GM19023 (cell line): ENCODE measurements around the gene CCBE1.

Experiments used
- ATAC-seq: cut with Tn5 transposase; IDR thresholded peaks from one replicate; pipeline ENCODE4 v1.9.1; 2021; ENCODE audit warnings: mild to moderate bottlenecking, moderate library complexity; ENCODE audit not compliant: unreplicated experiment

The CCBE1 gene

DNA sequence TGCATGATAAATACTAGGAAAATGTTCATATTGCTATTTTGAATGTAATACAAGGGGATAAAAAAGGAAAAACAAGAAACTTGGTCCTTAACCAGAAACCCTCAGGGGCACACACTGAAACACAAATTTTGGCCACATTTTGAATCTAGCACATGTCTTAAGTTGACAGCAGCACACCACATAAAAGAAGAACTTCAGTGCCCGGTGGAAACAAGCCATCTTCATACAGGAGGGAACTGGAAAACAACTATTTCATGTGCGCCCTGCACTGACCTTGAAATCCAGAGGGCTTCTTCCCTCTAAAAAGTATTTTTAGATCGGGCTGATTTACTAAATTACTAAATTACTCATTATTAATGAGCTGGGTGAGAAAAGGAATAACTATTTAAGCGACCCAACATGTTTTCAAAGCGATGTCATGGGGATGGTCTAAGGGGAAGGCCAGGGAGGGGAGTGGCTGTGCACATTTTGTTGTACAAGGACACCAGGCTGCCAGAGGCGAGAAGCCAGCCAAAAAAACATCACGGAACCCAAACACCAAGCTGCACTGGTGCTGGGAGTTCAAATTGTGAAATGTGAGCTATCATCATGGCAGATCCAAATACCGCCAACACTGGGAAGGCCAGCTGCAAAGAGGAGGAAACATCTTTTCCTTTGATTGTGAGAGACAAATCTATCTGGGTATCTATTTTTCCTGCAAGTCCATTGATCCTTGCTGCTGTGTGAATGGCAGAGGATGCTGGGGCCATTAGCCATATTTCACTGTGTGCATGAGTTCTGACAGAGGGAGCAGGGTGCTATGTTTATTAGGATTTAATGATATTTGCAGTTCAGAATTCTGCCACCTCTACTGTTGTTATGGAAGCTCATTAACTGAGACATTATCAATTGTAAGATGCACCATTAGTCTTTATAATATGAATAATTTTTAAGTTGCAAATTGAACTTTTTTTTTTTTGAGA is 187.5 kb downstream of the CCBE1 start:
- no peak for ATAC-seq

DNA sequence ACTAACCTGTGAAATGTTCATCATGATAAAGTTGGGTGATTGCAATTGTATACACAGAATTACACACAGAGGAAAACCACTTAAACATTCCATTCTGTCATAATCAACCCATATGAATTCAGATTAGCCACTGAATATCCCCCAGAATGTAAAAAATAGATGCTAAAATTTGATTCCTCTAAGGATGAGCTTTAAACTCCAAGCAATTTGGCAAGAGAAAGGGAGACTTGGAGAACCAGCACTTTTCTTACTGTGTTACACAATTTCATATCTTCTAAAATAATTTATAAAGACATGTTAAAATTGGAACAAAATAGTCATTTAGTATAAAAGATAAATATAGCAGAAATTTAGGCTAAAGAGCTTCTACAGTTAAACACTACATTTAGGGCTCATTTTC is 191.9 kb downstream of the CCBE1 start:
- ATAC-seq = no peak

DNA sequence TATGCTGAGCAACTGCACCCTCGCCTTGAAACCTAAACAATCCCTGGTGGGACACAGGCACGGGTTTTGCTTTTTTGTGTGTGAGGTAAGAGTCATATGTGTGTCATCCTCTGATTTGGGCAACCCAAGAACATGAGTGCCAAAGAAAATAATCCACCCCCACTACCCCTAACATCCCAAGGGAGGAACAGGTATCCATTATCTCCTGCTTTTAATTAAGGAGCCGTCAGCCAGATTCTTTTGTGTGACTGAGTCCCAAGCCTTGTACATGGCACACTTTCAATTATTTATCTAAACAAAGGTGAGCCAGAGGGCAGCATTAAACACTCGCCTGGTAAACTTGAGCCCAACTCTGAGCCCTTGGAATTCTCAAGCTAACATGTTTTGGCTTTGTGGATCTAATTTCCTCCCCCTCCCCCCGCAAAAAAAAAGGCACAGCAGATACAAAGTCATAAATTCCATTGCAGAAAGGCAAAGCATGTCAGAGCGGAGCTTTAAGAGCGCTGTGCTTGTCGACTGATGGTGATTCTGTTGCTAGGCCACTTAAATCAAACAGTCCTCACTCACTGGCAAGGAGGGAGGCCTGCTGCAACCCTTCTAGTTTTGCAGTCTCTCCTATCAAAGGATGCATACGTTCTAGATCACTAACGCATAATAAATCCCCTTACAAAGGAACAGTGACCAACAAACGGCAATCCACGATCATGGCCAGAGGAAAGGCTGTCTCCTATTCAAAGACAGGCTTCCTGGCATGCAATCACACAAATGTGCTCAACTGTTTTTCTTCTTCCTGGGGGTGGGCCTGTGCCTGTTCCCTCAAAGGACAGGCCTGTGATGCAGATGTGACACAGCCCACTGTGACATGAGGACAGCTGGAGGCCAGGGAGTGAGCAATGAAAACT is 194.7 kb downstream of the CCBE1 start:
- ATAC-seq = no peak

DNA sequence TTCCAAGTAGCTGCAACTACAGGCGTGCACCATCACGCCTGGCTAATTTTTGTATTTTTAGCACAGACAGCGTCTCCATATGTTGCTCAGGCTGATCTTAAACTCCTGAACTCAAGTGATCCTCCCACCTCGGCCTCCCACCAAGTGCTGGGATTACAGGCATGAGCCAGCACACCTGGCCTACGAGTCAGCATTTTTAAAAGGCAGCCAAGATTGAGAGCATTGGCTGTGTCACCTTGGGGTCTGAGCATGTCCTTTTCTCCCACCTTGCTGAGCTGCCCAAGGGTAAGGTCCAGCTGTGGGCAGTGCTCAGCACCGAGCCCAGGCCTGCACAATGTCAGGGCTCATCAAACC is 195.3 kb downstream of the CCBE1 start:
- no peak for ATAC-seq

DNA sequence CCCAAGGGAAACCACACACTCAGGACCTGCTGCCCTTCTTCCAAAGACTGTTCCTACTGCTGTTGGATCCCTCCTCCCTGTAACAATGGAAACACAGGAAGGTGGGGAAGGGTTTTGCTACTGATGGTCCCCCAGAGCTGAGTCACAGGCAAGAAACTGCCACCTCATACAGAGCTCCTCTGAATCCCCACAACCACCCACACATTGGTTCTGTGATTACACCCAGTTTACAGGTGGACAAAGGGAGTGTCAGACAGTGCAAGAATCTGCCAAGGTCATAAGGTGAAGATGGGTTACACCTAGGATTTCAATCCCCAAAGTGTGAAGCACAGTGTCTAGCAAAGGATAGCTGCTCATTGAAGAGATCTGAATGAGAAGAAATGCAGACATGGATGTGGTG is 196.5 kb downstream of the CCBE1 start:
- ATAC-seq = no peak

DNA sequence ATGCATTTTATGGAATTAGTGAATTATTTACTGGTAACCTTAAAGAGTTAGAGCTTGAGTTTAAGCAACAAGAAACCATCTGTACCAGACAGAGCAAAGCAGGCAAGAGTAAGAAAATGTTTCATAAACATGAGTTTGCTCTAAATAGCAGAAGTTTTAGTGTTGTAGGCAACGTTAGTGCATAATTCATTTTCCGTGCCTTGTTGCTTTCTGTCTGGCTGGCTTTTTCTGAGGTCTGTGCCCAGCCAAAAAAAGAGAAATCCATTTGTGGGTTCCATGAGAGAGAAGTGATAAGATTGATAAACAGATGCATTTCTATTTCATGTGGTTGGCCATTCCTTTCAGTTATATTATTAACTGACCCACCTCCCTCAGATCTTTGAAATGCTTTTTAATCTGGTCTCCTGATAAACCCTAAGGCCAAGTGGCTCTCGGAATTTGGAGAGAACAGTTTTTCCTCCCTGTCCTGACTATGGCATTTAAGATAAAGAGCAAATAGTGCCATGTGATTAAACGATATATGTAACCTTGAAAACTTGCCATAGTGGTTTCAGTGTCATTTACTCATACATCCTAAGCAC is 198.6 kb downstream of the CCBE1 start:
- ATAC-seq = no peak

DNA sequence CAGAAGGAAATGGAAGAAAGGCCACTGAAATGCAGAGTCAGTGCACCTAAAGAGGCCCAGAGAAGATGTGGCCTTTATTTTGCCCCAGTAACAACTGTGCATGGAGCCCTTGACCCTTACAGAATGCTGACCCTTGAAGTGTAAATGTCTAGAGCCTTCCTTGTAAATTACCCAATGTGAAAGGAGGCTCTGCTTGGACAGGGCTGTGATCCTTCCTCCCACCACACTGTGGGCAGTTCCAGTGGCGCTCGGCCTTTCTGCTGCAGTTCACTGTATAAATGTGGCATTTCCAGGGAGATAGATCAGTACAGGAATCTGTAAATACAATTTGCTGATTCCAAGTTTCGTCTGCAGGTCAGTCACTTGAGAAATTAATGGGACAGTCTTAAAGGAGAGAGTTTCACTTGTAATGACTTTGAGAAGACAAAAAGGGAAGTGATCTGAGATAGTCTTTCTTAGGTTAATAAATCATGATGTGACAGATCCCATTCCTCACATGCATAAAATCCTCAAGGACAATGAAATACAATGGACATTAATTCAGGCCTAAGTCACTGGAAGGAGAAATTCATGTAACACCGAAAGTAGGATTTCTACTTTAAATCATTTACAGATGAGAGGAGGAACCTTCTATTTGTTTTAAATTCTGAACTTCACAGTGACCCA is 204.3 kb downstream of the CCBE1 start:
- ATAC-seq = no peak

DNA sequence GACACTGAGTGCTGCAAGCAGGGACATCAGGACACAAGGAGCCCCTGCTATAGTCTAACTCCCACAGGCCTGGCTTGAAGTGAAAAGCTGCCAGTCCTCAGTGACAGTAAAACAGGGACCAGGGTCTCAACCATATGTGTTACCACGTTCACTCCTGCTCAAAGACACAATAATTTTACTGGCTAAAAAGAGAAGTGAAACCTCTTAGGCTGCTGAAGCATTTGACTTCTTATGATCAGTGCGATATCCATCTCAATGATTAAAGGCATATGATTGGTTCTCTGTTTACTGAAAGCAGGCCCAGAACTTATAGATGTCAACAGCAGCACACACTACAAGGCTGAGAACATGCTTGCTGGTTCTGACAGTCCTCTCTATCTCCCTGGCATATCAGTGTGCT is 208.3 kb downstream of the CCBE1 start:
- ATAC-seq = no peak

DNA sequence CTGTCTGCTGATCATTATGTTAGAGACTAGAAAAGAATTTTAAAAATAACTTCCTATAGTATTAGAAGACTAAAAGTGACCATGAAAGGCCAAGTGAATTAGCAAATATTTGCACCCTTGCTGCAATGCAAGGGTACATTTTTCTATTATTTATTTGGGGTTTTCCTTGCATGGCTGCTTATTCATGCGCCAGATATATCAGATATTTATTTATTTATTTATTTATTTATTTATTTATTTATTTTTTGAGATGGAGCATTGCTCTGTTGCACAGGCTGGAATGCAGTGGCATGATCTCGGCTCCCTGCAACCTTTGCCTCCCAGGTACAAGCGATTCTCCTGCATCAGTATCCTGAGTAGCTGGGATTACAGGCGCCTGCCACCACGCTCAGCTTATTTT is 211.8 kb downstream of the CCBE1 start:
- no peak for ATAC-seq

DNA sequence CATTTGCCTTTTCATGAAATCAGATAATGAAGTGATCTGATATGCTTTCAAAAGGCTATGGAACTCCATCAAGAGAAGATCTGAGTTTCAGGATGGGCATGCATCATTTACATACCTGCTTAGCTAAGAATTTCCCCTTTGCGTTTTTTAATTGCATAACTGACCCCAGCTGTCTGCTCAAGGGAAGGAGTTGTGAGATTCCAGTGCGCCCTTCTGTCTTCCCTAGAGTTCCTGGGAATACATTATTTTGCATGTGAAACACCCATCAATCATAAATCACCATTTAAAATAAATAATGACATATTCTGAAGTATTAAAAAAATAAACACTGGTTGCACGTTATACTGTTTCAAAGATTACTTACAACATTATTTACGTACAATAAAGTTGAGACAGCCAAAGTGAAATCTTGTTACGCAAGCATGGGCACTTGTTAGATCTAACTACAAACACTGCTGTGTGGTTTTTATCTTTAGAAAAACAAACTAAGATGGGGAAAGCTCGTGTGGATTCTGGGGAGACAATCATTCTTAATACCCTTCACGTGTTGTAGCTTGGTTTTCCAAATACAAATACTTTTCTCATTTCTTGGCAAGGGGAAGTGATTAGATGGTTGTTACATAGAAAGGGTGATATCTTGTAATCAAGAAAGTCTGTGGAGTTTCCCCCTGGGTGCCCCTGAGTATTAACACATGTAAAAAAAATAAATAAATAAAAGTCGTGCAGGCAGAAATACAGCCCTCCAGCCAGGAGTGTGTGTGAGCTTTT is 212.5 kb downstream of the CCBE1 start:
- ATAC-seq = no peak

DNA sequence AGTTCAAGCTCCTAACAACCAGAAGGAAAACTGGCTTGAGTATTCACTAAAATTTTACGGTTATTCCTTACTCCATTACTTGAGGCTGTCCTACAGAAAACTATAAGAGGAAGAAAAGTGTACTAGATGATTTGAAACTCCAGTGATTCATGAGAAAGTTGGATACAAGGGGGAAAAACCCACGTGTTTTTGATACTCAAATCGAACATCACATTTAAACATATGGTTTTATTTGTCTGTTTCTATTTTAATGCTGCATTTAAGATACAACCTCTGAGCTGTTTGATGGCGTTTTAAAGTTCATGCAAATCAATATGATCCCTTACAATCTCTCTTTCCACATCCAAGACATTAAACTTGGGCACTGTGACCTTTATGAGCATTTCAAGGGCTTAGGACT is 213.1 kb downstream of the CCBE1 start:
- no peak for ATAC-seq

DNA sequence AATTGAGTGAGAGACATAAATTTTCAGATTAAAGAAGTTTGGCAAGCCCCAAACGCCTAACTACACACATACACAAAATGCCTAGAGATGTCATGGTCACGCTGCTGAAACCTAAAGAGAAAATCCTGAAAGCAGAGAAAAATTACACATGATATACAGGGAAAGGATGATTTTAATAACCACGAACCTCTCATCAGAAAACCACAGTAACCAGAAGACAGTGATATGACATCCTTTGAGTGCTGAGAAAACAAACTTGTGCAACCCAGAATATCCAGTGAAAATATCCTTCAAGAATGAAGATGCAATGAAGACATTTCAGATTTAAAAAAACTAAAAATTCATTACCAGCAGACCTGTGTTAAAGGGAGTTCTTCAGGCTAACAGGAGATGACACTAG is 215.8 kb downstream of the CCBE1 start:
- no peak for ATAC-seq

DNA sequence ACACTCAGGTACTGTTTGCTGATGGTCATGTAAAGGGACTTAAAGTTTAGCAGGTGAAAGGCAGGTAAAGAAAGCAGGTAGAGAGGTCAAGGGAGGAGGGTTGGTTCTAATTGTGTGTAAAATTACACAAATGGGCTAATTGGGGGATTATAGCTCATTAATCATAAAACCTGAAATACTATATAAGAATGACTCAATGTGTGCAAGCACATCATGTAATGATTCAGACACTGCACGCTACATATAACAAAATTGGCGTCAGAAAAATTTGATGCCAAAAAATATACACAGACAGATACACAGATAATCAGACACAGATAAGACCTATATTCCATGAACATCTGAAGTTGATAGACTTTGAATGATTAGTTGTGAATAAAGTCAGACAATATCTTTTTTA is 217.4 kb downstream of the CCBE1 start:
- no peak for ATAC-seq

DNA sequence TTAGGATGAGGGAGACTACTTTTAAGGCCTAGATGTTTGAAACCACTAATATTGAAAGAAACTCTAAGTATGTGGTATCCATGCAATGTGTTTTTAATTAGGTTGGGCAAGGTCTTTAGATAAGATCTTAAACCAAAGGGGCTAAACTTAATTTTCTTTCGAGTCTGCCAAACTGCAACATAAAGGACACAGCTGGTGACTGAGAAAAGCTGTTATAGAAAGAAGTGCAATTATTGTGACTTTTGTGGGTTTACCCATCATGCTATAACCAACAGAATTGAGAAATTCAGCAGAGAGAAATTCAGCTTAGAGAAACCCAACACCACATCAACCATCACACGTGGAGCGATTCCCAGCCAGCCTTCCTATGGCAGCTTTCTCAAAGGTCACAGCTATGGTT is 218.6 kb downstream of the CCBE1 start:
- ATAC-seq = no peak

DNA sequence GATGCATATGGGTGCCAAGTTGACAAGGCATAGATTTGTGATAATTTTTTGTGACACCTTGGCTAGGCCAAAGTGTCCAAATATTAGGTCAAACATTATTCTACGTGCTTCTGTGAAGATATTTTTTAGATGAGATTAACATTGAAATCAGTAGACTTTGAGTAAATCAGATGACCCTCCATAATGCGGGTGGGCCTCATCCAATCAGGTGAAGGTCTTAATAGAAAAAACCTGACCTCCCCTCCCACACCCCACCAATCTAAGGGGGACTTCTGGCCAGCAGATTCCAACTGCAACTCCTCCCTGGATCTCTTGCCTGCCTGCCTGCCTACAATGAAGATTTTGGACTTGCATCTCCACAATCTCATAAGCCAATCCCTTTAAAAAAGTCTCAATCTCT is 219.4 kb downstream of the CCBE1 start:
- ATAC-seq = no peak

DNA sequence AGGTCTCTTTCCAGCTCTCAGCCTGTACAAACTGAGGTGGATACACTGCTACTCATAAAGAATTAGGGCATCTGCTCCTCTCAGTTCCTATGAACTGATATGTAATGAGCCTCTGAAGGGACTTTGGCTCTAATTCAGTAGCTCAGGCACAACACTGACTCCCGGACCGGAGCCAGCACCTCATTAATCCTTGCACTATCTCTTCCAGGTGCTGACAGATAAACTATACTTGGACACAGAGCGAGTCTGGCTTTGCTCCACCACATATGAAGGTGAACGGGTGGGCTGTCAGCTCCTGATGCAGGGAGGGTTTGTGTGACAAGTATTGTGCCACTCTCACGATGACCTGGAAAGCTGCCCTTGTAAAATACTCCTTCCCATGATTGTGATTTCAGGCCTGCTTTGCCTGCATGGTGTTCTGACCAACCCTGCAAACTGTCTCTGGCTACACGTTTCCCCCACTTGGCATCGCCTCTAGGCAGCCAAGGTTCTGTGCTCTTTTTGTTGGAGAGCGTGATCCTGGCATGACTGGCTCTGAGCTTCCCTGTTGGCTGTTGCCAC is 226.6 kb downstream of the CCBE1 start:
- ATAC-seq = no peak

DNA sequence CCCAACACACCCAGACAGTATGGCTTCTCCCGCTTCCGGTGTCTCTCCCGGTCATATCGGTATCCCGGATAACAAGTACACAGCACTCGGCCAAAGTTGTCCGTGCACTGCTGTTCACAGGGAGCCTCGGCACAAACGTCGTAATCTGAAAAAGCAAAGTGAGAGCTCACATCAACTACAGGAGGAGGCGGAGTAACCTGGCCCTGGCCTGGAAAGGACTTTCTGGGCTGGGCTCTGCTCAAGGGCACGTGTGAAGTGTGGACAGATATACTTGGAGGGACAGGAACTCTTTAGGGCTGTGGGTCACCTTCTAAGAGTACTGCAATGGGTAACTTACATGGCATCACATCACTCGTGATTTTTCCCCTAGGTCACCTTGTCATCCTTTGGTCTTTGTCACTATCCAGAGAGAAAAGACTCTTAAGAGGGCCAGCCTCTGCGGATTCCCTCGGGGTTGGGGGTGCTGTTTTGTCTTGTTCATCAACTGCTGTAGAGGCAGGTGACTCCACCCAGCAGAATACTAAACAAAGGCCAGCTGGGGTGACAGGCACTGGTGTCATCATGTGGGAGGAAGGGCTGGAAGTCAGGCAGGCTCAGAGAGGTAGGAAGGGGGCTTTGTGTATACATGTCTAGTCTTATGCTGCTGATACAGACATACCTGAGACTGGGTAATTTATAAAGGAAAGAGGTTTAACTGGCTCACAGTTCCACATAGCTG is 227.6 kb downstream of the CCBE1 start:
- no peak for ATAC-seq

DNA sequence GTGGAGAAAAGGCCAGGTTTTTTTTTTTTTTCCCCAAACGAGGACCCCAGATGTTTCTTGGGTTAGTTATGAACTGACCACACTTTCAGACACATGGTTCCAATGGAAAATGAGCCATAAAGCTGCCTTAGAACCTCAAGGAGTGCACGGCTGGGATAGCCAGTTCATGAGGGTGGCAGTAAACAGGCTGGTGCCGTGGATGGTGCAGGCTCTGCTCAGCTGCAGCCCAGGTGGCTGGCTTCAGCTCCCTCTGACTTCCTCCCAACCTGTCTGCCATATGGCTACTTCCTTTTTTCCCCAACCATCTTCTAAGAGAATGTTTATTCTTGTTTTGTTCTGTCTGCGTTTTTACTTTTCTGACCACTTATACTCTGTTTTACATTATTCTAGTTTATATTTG is 228.4 kb downstream of the CCBE1 start:
- ATAC-seq = no peak

DNA sequence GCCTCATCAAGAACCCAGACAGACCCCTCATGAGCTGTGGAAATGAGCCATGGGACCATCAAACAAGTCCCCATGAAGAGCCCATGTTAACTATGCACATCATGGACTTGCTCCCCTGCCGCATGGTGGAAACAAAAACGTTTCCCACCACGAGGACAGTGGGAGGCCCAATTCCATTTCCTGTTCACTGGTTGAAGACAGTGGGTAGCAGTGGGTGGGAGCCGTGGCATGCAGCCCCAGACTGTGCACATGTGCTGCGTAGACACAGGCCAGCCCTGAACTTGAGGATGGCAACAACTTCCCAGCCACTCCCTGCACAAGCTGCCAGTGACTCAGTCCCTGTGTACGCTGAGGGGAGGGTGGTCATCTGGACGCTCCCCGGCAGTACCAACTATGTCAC is 229.7 kb downstream of the CCBE1 start:
- no peak for ATAC-seq
